ENCODE data around the gene PRDM15. TPM values are rescaled to one million over a fixed set of nuclear protein-coding genes. Genes with fewer than 3 reads are reported as not detected.

The PRDM15 gene
- polyA plus RNA-seq, 3 donors = 0.19 to 19.0 (median 0.74) TPM

DNA sequence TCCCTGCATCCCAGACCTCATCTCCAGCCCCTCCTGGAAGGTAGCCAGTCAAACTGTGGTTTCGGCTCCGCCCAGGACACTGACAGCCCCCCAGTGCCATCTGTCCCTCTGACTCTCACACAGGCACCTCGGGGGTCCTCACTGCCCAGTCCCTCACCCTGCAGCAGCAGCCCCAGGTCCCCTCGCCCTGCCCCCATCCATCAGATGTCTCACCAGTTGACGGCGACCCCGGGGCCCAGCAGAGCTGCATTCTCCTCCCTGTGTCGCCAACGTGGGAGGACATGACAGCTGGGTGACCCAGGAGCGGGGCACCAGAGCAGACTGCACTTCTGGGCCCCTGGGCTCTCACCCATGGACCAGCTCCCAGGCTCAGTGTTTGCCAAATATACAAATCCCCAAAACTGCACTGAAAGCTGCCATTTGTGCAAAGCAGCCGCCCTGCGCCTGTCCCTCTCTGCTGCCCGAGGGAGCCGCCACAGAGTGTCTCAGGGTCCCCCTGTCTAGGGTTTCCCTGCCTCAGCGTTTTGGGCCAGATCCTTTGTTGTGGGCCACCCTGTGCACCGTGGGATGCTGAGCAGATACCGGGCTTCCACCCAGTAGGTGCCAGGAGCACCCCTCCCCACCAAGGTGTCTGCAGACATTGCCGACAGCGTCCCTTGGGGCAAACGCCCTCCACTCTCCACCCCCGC, 48.2 kb downstream of the PRDM15 start:
- H3K27me3 Mint-ChIP-seq (ENCODE audit: low read depth in 3 of 3) = peaks cover 0 to 1% (median 0%) of the 10 kb centered on the region in 3 donors
- no peak overlapping the region for H3K9ac ChIP-seq (ENCODE audit: insufficient read depth, low read length, poor library complexity, severe bottlenecking)

GRCh38 chr21:41830145-41830707, 48.9 kb downstream of the PRDM15 start:
- WGBS (ENCODE audit: insufficient coverage) = 96% methylated on average over 2 of the region's 2 CpGs
- Mint-ChIP-seq H3K36me3 (peaks cover 22 to 25% of the 10 kb centered on the region in 2 donors), H3K4me3 (no peak overlapping the region), H3K27me3 (ENCODE audit: low read depth in 3 of 3) (peaks cover 0 to 1% (median 0%) of the 10 kb centered on the region in 3 donors), H3K9me3 (no peaks in the 10 kb centered on the region), H3K27ac (no peak overlapping the region), H3K4me1 (no peaks in the 10 kb centered on the region)
- no peaks in the 10 kb centered on the region for H3K9me3 ChIP-seq (replicated peaks in 1 of 2; ENCODE audit: control insufficient read depth in 1 of 2, insufficient read depth in 1 of 2, low read length in 2 of 2)
- no peaks in the 10 kb centered on the region for H3K4me1 ChIP-seq (ENCODE audit: control insufficient read depth in 1 of 2, insufficient read depth in 2 of 2, low read length in 2 of 2)
- no peak overlapping the region for H3K4me3 ChIP-seq (replicated peaks in 1 of 3; ENCODE audit: low read depth in 2 of 3, low read length in 3 of 3)
- no peak overlapping the region for H3K4me2 ChIP-seq (replicated peaks; ENCODE audit: extremely low read depth, low read length, poor library complexity, severe bottlenecking)
- H2AFZ ChIP-seq (ENCODE audit: insufficient read depth, low read depth, low read length, poor library complexity, severe bottlenecking) = no peak overlapping the region
- no peak overlapping the region for H3K9ac ChIP-seq (ENCODE audit: insufficient read depth, low read length, poor library complexity, severe bottlenecking)
- no peaks in the 10 kb centered on the region for H3K27me3 ChIP-seq (ENCODE audit: control insufficient read depth in 2 of 2, insufficient read depth in 2 of 2, low read length in 2 of 2)
- peaks cover 14 to 57% of the 10 kb centered on the region in 2 donors for H3K36me3 ChIP-seq (replicated peaks in 1 of 2; ENCODE audit: control insufficient read depth in 1 of 2, insufficient read depth in 2 of 2, low read length in 2 of 2)
- H4K20me1 ChIP-seq (ENCODE audit: insufficient read depth, low read length) = no peaks in the 10 kb centered on the region
- TF ChIP-seq, protein P1, sequence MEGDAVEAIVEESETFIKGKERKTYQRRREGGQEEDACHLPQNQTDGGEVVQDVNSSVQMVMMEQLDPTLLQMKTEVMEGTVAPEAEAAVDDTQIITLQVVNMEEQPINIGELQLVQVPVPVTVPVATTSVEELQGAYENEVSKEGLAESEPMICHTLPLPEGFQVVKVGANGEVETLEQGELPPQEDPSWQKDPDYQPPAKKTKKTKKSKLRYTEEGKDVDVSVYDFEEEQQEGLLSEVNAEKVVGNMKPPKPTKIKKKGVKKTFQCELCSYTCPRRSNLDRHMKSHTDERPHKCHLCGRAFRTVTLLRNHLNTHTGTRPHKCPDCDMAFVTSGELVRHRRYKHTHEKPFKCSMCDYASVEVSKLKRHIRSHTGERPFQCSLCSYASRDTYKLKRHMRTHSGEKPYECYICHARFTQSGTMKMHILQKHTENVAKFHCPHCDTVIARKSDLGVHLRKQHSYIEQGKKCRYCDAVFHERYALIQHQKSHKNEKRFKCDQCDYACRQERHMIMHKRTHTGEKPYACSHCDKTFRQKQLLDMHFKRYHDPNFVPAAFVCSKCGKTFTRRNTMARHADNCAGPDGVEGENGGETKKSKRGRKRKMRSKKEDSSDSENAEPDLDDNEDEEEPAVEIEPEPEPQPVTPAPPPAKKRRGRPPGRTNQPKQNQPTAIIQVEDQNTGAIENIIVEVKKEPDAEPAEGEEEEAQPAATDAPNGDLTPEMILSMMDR (IDR thresholded peaks at IDR 0.05) = no peak
- DNase-seq = no peak
- H3K79me2 ChIP-seq (ENCODE audit: insufficient read depth, low read length) = no peaks in the 10 kb centered on the region
- intact Hi-C loops (cut with micrococcal nuclease) = no loop called here
- no peak overlapping the region for H3K27ac ChIP-seq (ENCODE audit: low read depth in 1 of 2, low read length in 2 of 2)

More for the DNA sequence above, 48.2 kb downstream of the PRDM15 start:
- WGBS (ENCODE audit: insufficient coverage) = 99% methylated on average over 12 of the region's 21 CpGs
- TF ChIP-seq, protein P1 (IDR thresholded peaks at IDR 0.05) = no peak
- no peak overlapping the region for H3K4me3 Mint-ChIP-seq
- Histone ChIP-seq H3K27ac (ENCODE audit: low read depth in 1 of 2, low read length in 2 of 2) (no peak overlapping the region), H3K36me3 (replicated peaks in 1 of 2; ENCODE audit: control insufficient read depth in 1 of 2, insufficient read depth in 2 of 2, low read length in 2 of 2) (peaks cover 17 to 57% of the 10 kb centered on the region in 2 donors), H3K4me1 (ENCODE audit: control insufficient read depth in 1 of 2, insufficient read depth in 2 of 2, low read length in 2 of 2) (no peaks in the 10 kb centered on the region), H3K4me3 (replicated peaks in 1 of 3; ENCODE audit: low read depth in 2 of 3, low read length in 3 of 3) (no peak overlapping the region), H4K20me1 (ENCODE audit: insufficient read depth, low read length) (no peaks in the 10 kb centered on the region), H3K4me2 (replicated peaks; ENCODE audit: extremely low read depth, low read length, poor library complexity, severe bottlenecking) (no peak overlapping the region), H3K27me3 (ENCODE audit: control insufficient read depth in 2 of 2, insufficient read depth in 2 of 2, low read length in 2 of 2) (no peaks in the 10 kb centered on the region), H3K79me2 (ENCODE audit: insufficient read depth, low read length) (no peaks in the 10 kb centered on the region), H2AFZ (ENCODE audit: insufficient read depth, low read depth, low read length, poor library complexity, severe bottlenecking) (no peak overlapping the region), H3K9me3 (replicated peaks in 1 of 2; ENCODE audit: control insufficient read depth in 1 of 2, insufficient read depth in 1 of 2, low read length in 2 of 2) (no peaks in the 10 kb centered on the region)
- H3K4me1 Mint-ChIP-seq = no peaks in the 10 kb centered on the region
- H3K27ac Mint-ChIP-seq = no peak overlapping the region
- peaks cover 21 to 25% of the 10 kb centered on the region in 2 donors for H3K36me3 Mint-ChIP-seq
- intact Hi-C loops (cut with micrococcal nuclease) = no loop called here
- DNase-seq = no peak
- H3K9me3 Mint-ChIP-seq = no peaks in the 10 kb centered on the region
